ENCODE measurements around the gene ANKRD63.

- TF ChIP-seq YY1 (IDR thresholded peaks at IDR 0.05; ENCODE audit: insufficient read depth, insufficient read length) (no peak), SUZ12 (IDR thresholded peaks at IDR 0.05; ENCODE audit: extremely low read depth, insufficient read depth, insufficient read length) (no peak), ZNF274 (IDR thresholded peaks at IDR 0.05; ENCODE audit: low read depth, low read length) (no peak)
These were observed 31.9 kb downstream of the ANKRD63 start for GRCh38 chr15:40250771-40251483.

Data from NT2/D1 (cell line).